ENCODE measurements around the gene DSC2.

GRCh38 chr18:31058897-31059296 is 43.3 kb downstream of the DSC2 start:
- TF ChIP-seq CTCF (conservative IDR thresholded peaks at IDR 0.05; ENCODE audit: low read depth, low read length) (no peak), EZH2 (IDR thresholded peaks at IDR 0.05; ENCODE audit: borderline replicate concordance, low read depth, low read length, poor library complexity, severe bottlenecking) (no peak)
